HG02623 (cell line): ENCODE measurements around the gene IFT20.
A peak's percentile ranks its signal among the peaks of the same experiment; 100 is the strongest.
"Not testable (repeated sequence)": the region's sequence is repeated elsewhere in the genome, so short reads cannot be mapped to it uniquely, and the experiment has no call there.

Experiments
- ATAC-seq: cut with Tn5 transposase; IDR thresholded peaks from one replicate; pipeline ENCODE4 v1.9.1; 2021; ENCODE audit warnings: moderate library complexity; ENCODE audit not compliant: unreplicated experiment

IFT20 gene

DNA sequence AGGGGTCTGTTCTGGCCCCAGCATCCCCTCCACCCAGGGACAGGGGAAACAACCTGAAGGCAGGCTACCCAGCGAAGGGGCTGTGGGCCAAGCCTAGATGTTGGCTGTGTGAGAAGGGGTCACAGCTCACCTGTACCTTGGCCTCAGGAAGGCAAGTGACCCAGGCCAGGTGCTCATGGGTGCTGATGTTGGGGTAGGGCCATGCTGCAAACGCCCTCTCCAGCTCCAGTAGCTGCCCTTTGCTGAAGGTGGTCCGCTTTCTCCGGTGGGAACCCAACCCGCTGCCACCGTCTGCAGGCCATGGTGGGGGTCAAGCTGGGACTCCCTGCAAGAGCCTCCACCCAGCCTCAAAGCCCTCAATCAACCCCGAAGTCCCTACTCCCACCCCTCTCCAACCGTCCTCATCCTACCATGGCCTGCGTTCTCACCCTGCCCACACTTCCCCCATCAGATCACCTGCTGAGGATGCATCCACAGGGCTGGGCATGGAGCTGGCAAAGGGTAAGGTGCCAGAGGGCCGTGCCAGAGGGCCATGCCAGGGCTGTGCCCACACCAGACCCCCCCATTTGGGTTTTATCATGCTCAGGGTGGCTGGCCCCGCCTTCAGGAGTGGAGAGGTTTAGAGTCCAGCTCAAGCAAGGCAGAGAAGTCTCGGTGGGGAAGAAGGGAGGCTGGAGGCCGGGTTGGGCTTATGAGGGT, 29.5 kb upstream of the IFT20 start, which contains the start of gene SEBOX:
Gene SEBOX, minus strand, starts transcription at position 535 of the 699 bp plus-strand sequence. Its CDS starts 48 bp downstream, at position 487.
- no peak for ATAC-seq

GRCh38 chr17:28363776-28364650, 28.7 kb upstream of the IFT20 start:
- no peak for ATAC-seq

DNA sequence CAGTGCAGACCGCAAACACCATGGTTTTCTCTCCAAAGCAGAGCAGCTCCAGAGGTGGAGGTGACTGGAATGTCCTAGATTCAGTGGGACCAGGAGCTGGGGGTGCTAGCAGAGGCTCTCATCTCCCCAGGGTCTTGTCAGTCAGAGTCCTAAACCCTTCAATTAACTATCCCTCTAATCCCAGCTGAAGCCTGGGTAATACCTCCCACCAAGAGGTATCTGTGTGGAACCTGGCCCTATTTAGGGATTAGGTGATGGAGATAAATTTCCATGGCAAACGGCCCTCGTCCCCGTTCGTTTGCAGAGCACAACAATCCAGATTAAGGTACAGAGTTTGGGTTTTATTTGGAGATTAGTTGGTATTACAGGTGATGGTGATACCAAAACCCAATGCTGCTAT, 27.9 kb upstream of the IFT20 start:
- ATAC-seq = no peak

DNA sequence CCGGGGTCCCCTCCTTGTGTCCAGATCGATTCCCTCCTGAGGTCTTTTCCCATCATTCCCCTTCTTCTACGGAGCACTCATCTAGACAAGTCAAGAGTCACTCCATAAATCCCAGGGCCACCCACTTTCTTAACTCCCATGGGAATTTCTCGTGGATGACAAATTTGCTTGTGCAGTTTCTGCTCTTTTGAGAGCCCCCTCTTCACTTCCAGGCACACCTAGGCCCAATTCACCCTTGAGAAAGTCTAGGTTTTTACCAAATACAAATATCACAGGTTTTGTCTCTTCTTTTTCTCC, 22.6 kb upstream of the IFT20 start:
- ATAC-seq = no peak

- ATAC-seq = peak; percentile 96
Measured at GRCh38 chr17:28357061-28357900, 22.0 kb upstream of the IFT20 start, which contains the start of gene POLDIP2. Gene POLDIP2 (minus strand): TSS chr17:28357527. CDS start chr17:28357448, 79 bp downstream.

DNA sequence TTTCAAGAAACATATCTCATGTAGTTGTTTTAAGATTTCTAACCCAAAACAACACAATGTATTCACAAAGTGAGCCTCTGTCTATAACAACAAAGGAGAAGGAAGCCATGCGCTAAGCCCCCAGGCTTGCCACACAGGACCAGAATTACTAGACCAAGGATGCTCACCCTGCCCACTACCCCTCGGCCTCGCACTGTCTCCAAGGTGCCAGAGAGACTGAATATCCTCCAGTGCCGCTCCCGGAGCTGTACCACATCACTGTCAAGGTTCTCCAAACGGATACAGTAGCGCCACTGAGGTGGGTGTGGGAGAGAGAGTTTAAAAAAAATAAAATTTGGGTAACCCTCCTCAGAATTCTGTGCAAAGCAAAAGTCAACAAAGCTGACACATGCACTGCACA, 15.0 kb upstream of the IFT20 start:
- ATAC-seq = no peak

- no peak for ATAC-seq
Measured at GRCh38 chr17:28348979-28349378, 13.7 kb upstream of the IFT20 start.

DNA sequence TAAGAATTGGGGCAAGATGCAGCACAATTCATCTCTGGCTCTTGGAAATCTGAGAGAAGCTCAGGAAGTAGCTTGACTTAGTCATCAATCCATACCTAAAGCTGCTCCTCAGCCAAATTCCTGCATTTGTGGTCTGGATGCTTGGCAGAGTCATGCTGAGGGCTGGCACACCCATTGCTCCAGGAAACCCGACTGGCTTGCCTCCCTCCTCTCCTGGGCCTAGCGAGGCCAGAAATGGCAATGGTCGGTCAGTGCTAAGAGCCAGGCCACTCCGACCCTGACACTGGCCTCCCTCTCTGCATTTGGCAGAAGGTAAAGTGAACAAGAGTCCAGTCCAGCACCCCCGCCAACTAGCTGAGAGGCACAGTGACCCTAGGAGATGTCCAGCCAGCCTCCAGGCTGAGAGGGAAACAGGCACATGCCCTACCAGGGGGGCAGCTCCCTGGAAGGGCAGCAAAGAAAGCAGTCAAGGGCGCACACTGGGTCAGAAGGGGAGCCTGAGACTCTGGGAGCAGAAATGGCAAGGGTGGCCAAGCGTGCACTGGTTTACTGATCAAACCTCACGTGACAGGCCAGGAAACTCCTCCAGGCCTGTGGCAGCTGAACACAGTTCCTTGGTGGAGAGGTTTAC, 12.1 kb upstream of the IFT20 start:
- no peak for ATAC-seq

DNA sequence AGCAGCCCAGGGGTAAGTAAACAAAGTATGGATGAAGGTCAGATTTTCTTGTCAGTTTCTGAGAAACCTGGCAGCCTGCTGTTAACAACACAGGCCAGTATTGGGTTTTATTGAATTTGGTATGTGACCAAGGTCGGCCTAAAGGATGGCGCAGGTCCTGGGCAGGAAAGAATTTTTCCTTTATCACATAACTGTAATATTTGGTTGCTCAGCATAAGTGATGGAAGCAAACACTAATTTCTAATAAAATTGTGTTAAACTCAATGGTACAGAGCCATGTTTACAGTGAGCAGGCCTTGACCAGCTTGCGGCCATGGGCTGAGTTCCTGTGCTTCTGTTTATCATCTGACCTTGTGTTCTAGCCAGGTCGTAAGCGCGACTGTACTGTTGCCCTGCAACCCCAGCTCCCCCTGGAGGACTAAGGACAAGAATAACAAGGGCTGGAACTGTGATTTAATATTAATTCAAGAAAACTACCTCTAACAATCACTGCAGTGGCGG, 11.5 kb upstream of the IFT20 start:
- no peak for ATAC-seq

DNA sequence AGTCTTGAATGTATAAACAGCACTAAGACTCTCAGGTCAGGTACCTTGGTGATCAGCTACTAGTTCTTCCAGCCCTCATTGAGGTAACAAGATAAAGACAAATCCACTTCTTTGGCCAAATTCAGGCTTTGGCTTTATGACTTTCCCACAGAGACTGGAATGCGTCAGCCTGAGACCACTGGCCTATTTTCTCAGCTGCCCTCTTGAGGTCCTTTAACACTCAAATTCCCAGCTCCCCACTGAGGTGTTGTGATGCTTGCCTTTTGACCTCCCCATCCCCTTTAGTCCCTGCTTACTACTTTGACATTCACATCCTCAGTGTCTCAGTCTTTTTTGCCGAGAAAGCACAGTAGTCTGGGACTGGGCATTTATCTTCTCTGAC, 10.9 kb upstream of the IFT20 start:
- no peak for ATAC-seq

- no peak for ATAC-seq
Measured at GRCh38 chr17:28345419-28346198, 10.3 kb upstream of the IFT20 start.

- no peak for ATAC-seq
Measured at GRCh38 chr17:28344435-28344901, 9.2 kb upstream of the IFT20 start.

DNA sequence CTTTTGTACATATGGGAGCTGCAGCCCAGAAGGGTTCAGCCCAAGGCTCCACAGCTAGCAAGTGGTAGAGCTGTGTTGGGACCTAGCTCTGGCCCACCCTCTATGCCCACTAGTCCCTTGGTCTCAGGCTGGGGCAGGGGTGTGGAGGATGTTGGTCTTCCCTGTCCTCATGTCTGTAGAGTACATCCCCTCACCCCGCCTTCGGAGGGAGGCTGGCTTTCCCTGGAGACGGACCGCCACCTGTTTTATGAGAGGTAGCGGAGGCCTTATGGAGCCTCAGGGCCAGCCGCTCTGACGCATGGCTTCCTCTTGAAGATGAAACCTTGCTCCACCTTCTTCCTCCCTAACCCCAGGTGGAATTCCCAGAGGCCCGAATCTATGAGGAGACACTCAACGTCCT, 8.7 kb upstream of the IFT20 start:
- no peak for ATAC-seq

GRCh38 chr17:28343491-28343932, 8.2 kb upstream of the IFT20 start:
- no peak for ATAC-seq

DNA sequence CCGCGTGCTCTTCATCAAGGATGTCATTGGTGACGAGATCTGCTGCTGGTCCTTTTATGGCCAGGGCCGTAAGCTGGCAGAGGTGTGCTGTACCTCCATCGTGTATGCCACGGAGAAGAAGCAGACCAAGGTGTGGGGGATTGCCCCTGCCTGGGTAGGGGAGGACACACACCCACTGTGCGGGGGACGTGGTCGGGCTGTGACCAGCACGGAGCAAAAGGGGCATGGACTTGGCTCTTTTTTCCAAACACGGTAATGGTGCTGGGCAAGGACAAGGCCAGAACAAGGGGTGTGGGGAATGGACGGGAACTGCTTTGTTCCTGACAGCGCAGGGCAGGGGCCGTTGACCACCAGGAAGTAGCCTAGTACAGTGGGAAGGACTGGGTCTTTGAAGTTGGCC, 7.0 kb upstream of the IFT20 start:
- no peak for ATAC-seq

DNA sequence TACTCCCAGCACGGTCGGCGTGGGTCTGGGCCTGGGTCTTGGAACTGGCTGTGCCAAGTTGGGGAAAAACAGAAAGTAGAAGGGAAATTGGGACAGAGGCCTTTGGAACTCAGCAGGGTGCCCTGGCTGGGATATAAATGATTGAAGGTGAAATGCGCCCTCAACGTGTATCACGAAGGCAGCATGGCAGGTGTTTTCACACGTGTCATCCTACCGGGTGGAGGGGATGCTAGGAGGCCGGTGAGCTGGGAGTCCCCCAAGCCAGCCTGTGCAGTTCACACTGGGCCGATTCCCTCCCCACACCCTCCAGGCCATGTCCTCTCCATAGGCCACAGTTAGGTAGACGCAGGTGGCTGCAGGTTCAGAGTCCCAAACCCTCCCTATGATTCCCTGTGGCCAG, 6.2 kb upstream of the IFT20 start:
- no peak for ATAC-seq

- no peak for ATAC-seq
Measured at GRCh38 chr17:28340374-28340773, 5.1 kb upstream of the IFT20 start.

GRCh38 chr17:28339431-28339830, 4.2 kb upstream of the IFT20 start:
- ATAC-seq = no peak

GRCh38 chr17:28338769-28339212, 3.5 kb upstream of the IFT20 start:
- ATAC-seq = not testable (repeated sequence)
